DND-41 (cell line): ENCODE data around the gene COL25A1.

Experiments used
- CTCF ChIP-seq: IDR thresholded peaks from 2 replicates; pipeline ENCODE4 v1.5.1; 2012; ENCODE audit warnings: borderline replicate concordance, low read length, moderate library complexity, mild to moderate bottlenecking; ENCODE audit not compliant: poor library complexity, severe bottlenecking; ENCODE audit errors: extremely low read depth
- EZH2 ChIP-seq: IDR thresholded peaks from 3 replicates; pipeline ENCODE4 v1.6.1; 2012; ENCODE audit warnings: borderline replicate concordance, low read depth, mild to moderate bottlenecking, moderate library complexity, low read length, inconsistent platforms; ENCODE audit not compliant: severe bottlenecking

GRCh38 chr4:109155084-109155483 is 147.4 kb downstream of the COL25A1 start:
- TF ChIP-seq CTCF (no peak), EZH2 (no peak)
